Body of pancreas (tissue), 4 donors: ENCODE data around the gene SLC24A4.

Experiments used
- CTCF ChIP-seq, 7 experiments: fragments of 450-650 bp in 4 of 7; fragments of 200-600 bp in 3 of 7; sonication (generic) in 3 of 7; IDR thresholded peaks; one replicate each; pipeline ENCODE4 v1.5.1; 2016 to 2019; ENCODE audit warnings: antibody characterized with exemption in 7 of 7
- POLR2A ChIP-seq, 3 donors: fragments of 450-650 bp; IDR thresholded peaks; one replicate each; pipeline ENCODE4 v1.6.1; 2016; ENCODE audit warnings: antibody characterized with exemption in 3 of 3, mild to moderate bottlenecking in 2 of 3

GRCh38 chr14:92325835-92326234 is 2.9 kb downstream of the SLC24A4 start:
- no peak for TF ChIP-seq POLR2A (IDR thresholded peaks at IDR 0.05)
- no peak for TF ChIP-seq CTCF (IDR thresholded peaks at IDR 0.05)
